Upper lobe of left lung (tissue), 4 donors: ENCODE results near the gene ACACB.

ENCODE experiments used
- CTCF ChIP-seq, 6 experiments: fragments of 450-650 bp in 4 of 6; fragments of 200-600 bp in 2 of 6; sonication (generic) in 2 of 6; IDR thresholded peaks; one replicate each; pipeline ENCODE4 v1.5.1; 2016 to 2019; ENCODE audit warnings: antibody characterized with exemption in 6 of 6
- EP300 ChIP-seq, 4 donors: sonication (generic); formaldehyde crosslinking; IDR thresholded peaks; one replicate each; pipeline ENCODE4 v1.5.1; 2017; ENCODE audit warnings: antibody characterized with exemption in 4 of 4, control low read depth in 2 of 4
- POLR2A ChIP-seq, 4 donors: fragments of 450-650 bp; IDR thresholded peaks; one replicate each; pipeline ENCODE4 v1.5.1; 2016 to 2017; ENCODE audit warnings: antibody characterized with exemption in 4 of 4, mild to moderate bottlenecking in 2 of 4
- POLR2AphosphoS5 ChIP-seq, 2 donors: sonication (generic); formaldehyde crosslinking; IDR thresholded peaks; one replicate each; pipeline ENCODE4 v1.5.1; 2017; ENCODE audit warnings: antibody characterized with exemption in 2 of 2

- TF ChIP-seq POLR2A (IDR thresholded peaks at IDR 0.05) (no peak), CTCF (IDR thresholded peaks at IDR 0.05) (no peak), EP300 (IDR thresholded peaks at IDR 0.05) (no peak), POLR2AphosphoS5 (IDR thresholded peaks at IDR 0.05) (no peak)
These were observed 169.9 kb downstream of the ACACB start for GRCh38 chr12:109286252-109286651.
